ENCODE data around the gene ASCL5. TPM values are rescaled to one million over a fixed set of nuclear protein-coding genes. Genes with fewer than 3 reads are reported as not detected.
A peak's percentile ranks its signal among the peaks of the same experiment; 100 is the strongest.

Gene ASCL5
- total RNA-seq, 1 experiment from 2014 or later = not detected

DNA sequence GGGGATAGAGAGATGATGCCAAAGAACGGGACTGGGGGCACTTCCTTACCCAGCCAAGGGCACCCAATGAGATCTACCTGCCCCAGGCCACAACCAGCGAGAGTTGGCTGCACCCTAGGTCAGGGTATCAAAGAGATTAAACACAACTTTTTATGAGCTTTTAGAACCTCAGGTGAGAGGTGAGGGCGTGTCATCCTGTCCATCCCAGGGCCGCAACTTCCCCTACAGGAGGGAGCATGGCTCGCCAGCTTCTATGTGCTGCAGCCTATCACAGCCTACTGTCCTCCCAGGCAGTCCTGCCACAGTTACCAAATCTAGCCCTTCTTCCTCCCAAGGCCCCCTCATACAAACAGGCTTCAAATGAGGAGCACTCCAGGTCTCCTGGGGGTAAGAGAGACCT lies 14.4 kb upstream of the ASCL5 start:
- H3K27me3 ChIP-seq = no peaks in the 10 kb centered on the region
- H3K4me3 ChIP-seq = no peak overlapping the region
- H3K9me3 ChIP-seq = no peaks in the 10 kb centered on the region
- H3K36me3 ChIP-seq = peaks cover 34% of the 10 kb centered on the region
- no peak for DNase-seq

DNA sequence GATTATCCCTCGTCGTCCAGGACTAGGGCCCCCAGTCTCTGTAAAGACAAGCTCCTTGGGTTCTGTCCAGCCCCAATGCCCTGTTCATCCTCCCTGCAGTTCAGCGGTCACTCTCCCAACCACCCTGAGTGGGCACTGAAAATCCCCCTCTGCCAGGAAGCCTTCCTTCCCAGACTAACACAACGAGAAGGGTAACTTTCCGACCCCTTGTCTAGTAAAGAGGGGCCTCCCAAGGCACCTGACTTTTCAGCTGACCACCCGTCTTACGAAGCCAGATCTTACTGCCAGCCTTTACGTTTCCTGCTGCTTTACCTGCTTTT lies 13.9 kb upstream of the ASCL5 start:
- Histone ChIP-seq H3K4me3 (no peak overlapping the region), H3K9me3 (no peaks in the 10 kb centered on the region), H3K27me3 (no peaks in the 10 kb centered on the region), H3K36me3 (peaks cover 35% of the 10 kb centered on the region)
- DNase-seq = no peak

DNA sequence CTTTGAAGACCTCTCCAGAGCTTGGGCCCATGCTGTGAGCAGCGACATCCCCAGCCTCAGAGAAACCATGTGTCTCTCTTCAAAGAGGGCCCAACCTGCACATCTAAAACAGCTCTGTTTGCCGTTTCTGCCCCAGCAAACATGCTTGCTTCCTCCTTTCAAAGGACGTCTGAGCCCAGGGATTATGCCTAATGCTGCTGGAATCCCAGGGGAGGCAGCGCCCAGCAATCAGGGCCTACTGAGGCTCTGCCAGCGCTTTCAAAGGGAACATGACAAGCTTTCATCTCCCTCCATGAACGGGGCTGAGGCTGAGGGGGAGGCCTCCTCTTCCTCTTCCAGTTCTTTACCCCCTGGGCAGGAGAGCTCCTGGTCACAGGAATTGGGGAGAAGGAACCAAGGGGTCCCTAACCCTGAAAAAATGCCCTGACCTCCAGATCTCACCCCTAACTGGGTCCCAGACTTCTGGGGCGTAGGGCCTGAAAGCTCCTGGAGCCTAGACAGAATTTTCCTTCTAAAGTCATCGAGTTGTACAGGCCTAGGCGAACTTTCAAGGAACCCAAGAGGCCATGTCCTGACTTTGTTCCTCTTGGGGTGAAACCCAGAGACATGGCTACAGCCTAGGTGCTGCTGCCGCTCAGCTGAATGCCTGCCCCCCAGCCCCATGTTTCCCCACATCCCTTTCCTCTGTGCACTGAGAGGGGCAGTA lies 13.4 kb upstream of the ASCL5 start:
- DNase-seq = no peak
- H3K27me3 ChIP-seq = no peaks in the 10 kb centered on the region
- H3K36me3 ChIP-seq = peaks cover 37% of the 10 kb centered on the region
- H3K9me3 ChIP-seq = no peaks in the 10 kb centered on the region
- no peak overlapping the region for H3K4me3 ChIP-seq

DNA sequence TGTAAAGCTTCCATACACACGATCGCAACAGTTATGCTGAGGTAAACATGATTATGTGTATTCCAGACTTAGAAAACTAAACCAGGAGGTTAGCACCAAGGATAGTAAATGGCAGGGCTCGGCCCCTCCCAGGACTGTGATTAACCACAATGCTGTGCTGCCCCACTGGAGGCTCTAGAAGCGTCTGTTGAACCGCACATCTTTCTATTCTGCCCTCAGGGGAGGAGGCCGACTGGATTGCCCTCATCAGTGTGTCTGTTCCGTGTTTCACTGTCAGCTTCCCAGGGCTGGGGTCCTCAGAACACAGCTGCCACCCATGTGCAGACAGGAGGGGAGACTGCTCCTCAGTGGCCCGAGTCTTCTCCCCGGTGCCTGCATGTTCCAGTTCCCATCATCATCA lies 12.8 kb upstream of the ASCL5 start:
- peaks cover 41% of the 10 kb centered on the region for H3K36me3 ChIP-seq
- no peaks in the 10 kb centered on the region for H3K27me3 ChIP-seq
- DNase-seq = no peak

DNA sequence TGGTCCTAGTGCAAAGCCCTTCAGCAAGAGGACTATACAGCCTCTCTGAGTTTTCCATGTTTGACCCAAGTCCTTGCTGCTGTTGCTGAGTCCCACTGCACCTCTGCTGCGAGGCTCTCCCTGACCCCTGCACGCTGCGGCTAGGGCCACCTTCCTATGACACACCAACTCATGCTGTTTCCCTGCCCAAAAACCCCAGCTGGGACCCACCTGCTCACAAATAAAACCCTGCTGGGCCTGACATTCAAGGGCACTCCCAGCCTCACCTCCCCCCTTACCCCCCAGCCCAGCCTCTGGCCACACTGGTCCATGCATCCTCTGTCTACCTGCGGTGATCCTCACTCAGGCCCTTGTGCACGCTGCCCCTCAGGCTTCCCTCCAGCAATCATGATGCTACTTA lies 12.3 kb upstream of the ASCL5 start:
- Histone ChIP-seq H3K36me3 (peaks cover 46% of the 10 kb centered on the region), H3K9me3 (no peaks in the 10 kb centered on the region)

More for the DNA sequence above, 12.8 kb upstream of the ASCL5 start:
- H3K4me3 ChIP-seq = no peak overlapping the region
- H3K9me3 ChIP-seq = no peaks in the 10 kb centered on the region

DNA sequence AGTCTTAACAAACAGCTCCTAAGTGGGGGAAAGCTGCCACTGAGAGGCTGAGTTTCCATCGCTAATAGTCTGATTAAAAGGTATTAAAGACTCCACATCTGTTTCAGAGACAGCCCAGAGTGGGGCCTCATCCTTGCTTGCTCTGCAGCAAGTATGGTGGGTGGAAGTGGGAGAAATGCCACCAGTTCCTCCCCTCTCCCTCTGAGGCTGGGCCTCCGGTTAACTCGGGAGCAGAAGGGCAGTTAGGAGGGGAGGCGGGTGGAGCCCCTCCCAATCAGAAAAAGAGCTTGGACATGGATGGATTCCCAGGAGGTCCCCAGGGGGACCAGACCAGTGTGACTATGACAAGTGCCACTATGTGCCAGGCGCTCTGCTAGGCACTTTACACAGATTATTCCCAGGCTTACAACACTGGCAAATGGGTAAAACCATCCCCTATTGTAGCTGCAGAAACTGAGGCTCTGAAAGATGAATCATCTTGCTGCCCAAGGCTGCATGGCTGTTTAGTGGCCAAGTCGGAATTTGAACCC lies 11.4 kb upstream of the ASCL5 start:
- peaks cover 46% of the 10 kb centered on the region for H3K36me3 ChIP-seq
- no peaks in the 10 kb centered on the region for H3K27me3 ChIP-seq
- DNase-seq = no peak

More for the DNA sequence above, 12.3 kb upstream of the ASCL5 start:
- no peak overlapping the region for H3K4me3 ChIP-seq
- no peaks in the 10 kb centered on the region for H3K27me3 ChIP-seq
- DNase-seq = no peak

DNA sequence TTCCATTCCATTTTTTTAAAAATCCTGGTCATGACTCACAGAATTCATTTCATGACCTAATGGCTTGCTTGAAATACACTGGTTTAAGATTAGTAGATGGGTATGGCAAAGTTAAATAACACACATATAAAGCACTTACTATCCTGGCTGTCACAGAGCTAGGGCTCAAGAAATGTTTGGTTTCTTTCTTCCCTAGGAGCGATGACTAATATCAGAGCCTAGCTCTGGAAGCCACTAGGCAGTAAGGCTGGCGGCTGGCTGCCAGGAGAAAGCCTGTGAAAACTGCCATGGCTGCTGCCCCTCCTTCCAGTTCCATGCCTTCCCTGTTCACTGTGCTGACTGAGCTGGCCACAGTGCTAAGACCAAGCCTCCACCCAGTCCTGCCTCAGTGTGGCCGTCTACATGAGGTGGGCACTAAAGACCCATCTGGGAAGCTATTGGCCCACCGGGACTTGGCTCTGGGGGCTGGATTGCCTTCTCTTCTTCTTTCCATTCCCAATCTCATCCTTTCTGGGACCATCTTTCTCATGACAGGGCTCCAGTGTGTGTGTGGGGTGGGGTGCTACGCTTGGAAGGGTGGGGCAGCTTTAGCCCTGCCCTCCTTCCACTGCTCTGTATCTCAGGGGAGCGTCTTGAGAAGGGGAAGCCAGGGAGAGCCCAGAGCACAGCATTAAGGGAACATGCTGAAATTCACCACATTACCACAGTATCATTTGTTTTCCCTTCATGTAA lies 10.8 kb upstream of the ASCL5 start:
- Histone ChIP-seq H3K27me3 (no peaks in the 10 kb centered on the region), H3K36me3 (peaks cover 40% of the 10 kb centered on the region)

More for the DNA sequence above, 11.4 kb upstream of the ASCL5 start:
- H3K9me3 ChIP-seq = no peaks in the 10 kb centered on the region
- H3K4me3 ChIP-seq = no peak overlapping the region

DNA sequence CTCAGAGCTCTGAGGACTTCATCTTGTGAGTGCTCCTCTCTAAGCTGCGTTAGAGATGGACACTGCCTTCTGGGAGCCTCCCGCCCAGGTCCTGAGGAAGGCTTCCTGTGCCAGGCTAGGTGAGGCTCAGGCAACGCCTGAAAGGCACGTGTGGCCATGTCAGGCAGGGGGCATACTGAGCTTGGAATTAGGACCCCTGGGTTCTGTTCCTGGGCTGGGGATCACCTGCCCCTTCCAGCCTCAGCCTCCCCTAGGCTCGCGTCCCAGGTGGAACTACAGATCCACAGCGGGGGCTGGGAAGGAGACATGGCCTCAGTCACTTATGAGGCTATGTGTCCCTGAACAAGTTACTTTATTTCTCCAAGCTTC lies 10.0 kb upstream of the ASCL5 start:
- Histone ChIP-seq H3K36me3 (peaks cover 36% of the 10 kb centered on the region), H3K27me3 (no peaks in the 10 kb centered on the region), H3K9me3 (no peaks in the 10 kb centered on the region), H3K4me3 (no peak overlapping the region)
- DNase-seq = no peak

More for the DNA sequence above, 10.8 kb upstream of the ASCL5 start:
- H3K4me3 ChIP-seq = no peak overlapping the region
- no peaks in the 10 kb centered on the region for H3K9me3 ChIP-seq
- peak; percentile 95 for DNase-seq

DNA sequence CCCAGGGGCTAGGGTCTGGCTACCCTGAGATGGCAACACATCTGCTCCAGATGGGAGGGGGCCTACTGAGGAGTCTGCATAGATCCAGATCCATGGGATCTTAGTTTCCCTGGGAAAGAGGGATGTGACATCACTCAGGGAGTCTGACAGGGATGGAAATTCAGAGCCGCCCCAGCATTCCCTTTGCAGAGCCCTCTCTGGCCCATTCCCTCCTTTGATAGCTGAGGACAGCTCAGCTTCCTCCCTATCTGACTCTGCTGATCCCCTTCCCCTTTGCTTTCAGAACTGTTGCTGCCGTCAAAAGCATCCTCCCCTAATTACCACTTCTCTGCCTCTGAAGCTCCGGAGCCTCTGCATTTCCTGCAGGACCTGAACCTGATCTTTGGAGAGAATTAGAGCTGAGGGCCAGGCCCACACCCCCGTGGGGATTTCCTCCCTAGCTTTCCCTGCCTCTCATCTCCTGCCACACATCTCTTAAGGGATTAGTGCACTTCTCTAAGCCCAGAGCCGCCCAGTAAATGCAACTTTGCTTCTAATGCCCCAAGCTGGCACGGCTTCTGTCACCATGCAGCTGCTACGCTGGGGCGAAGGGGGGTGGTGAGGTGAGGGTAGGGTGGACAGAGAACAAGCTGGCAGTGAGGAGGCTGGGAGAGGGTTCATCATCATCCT lies 9.5 kb upstream of the ASCL5 start:
- H3K36me3 ChIP-seq = peaks cover 36% of the 10 kb centered on the region
- DNase-seq = no peak
- H3K27me3 ChIP-seq = no peaks in the 10 kb centered on the region
- H3K4me3 ChIP-seq = no peak overlapping the region
- H3K9me3 ChIP-seq = no peaks in the 10 kb centered on the region

DNA sequence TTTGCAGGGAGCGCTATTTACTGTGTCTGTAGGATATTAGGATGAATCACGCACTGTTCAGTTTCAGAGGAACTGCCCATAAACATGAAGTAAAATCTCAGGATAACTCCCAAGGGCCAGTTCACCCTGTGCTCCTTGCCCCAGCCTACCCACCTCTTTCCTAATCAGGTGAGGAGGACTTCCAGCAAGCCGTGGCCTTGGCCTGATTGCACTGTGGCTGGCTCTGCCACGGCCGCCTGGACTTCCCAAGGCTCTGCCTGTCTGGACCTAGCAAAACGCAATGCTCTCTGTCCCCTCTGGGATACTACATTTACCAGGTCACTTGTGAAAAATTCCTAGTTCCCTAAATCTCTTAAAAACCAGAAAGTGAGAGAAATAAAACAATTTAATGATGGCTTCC lies 7.4 kb upstream of the ASCL5 start:
- H3K27me3 ChIP-seq = no peaks in the 10 kb centered on the region
- H3K4me3 ChIP-seq = no peak overlapping the region
- peaks cover 31% of the 10 kb centered on the region for H3K36me3 ChIP-seq
- no peak for DNase-seq
- no peaks in the 10 kb centered on the region for H3K9me3 ChIP-seq

DNA sequence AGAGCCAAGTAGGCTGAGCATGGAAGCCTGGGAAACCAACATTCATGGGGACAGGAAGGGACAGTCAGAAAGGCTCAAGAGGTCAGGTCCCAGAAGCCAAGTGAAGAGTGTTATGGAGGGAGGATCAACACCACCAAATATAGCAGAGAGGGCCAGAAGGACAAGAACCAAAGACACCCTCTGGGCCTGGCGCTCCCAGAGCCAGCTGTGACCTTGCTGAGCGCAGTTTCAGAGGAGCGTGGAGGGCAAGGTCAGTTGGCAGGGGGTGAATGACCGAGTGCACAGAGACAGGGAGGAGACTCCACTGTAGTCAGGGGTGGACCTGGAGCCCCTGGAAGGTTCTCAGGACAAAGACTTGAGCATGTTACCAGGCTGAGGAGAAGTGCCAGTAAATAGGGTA lies 4.4 kb upstream of the ASCL5 start:
- DNase-seq = no peak
- Histone ChIP-seq H3K9me3 (no peaks in the 10 kb centered on the region), H3K36me3 (peaks cover 21% of the 10 kb centered on the region), H3K27me3 (no peaks in the 10 kb centered on the region), H3K4me3 (no peak overlapping the region)

DNA sequence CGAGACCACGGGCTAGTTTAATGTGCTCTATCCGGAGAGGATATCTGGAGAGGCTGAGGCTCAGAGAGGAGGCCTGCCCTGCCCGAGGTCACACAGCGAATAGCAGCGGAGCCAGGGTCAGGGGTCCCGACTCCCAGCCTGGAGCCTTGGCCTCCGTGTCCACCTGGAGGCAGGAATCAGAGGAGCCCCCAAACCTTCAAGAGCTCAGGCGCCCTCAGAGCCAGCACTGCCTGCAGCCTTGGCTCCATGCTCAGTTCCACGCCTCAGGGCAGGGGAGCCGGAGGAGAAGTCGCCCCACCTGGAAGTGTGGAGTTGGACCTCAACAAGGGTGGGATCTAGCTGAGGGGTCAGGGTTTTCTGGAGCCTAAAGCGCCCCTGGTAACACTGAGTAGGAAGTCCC lies 2.0 kb upstream of the ASCL5 start:
- no peaks in the 10 kb centered on the region; the same call in 1 of the 2 replicates for H3K27me3 ChIP-seq
- no peaks in the 10 kb centered on the region for H3K36me3 ChIP-seq
- no peak for DNase-seq
- H3K4me3 ChIP-seq = no peak overlapping the region
- no peaks in the 10 kb centered on the region for H3K9me3 ChIP-seq

DNA sequence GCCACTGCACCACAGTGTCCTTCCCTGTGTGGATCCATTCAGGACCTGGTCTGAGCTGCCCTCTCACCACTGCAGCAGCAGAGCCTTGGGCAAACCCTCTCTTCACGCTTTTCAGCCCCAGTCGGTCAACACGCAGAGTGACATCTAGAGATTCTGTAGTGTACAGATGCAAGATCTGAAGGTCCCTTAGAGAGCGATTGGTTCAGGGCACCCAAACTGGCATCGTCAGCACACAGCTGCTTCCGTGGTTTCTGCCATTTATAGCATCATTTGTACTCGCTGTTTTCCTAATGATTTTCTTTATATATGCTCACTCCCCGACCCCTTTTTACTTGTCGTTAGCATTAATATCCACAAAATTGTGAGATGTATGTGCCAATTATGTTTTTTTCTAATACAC lies 1.5 kb upstream of the ASCL5 start:
- DNase-seq = no peak
- no peaks in the 10 kb centered on the region for H3K36me3 ChIP-seq
- H3K9me3 ChIP-seq = no peaks in the 10 kb centered on the region
- H3K4me3 ChIP-seq = no peak overlapping the region
- H3K27me3 ChIP-seq = no peaks in the 10 kb centered on the region; the same call in 1 of the 2 replicates

DNA sequence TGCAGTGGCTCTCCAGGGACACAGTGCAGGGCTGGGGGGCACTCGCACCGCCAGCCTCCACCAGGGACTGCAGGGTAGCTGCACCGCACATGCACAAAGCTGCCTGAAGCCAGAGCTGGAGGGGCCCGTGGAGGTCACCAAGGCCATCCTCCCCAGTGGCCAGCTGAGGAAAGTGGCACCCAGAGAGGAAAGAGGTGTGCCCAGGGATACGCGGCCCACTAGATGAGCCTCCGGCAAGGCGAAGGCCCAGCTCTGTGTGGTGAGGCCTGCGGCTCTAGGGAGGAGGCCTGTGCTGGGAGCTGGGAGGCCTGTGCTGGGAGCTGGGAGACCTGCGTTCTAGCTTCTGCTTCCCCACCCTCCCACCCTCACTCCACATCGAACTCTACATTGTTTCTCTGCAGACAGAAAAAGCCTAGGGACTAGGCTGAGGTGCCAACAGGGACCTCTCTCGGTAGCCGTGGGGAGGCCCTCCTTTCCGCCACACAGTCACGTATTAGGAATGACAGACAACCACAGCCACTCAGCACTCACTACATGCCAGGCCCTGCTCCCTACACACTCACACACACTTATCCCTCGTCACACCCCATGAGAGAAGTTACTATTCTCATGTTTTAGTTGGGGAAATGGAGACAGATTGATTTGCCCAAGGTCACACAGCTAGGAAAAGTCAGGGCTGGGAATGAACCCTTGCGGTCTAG lies 921 bp upstream of the ASCL5 start:
- H3K27me3 ChIP-seq = no peaks in the 10 kb centered on the region; the same call in 1 of the 2 replicates
- H3K36me3 ChIP-seq = no peaks in the 10 kb centered on the region
- DNase-seq = no peak
- no peaks in the 10 kb centered on the region for H3K9me3 ChIP-seq
- no peak overlapping the region for H3K4me3 ChIP-seq

DNA sequence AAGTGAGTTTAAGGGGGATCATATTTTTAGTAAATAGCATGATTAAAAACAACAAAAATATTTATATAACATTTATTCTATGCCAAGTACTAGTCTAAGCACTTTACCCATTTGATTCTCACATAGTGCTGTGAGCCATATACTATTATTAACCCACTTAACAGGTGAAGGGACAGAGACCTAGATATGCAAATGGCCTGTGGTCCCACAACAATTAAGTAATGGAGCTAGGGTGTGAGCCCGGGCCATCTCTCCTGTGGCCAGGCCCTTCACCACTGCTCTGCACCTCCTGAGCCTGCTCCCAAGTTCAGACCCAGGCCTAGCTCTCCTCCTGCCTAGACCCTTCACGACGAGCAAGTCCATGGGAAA lies 537 bp downstream of the ASCL5 start:
- Histone ChIP-seq H3K36me3 (no peaks in the 10 kb centered on the region), H3K27me3 (no peaks in the 10 kb centered on the region; the same call in 1 of the 2 replicates), H3K4me3 (no peak overlapping the region), H3K9me3 (no peaks in the 10 kb centered on the region)
- DNase-seq = no peak

DNA sequence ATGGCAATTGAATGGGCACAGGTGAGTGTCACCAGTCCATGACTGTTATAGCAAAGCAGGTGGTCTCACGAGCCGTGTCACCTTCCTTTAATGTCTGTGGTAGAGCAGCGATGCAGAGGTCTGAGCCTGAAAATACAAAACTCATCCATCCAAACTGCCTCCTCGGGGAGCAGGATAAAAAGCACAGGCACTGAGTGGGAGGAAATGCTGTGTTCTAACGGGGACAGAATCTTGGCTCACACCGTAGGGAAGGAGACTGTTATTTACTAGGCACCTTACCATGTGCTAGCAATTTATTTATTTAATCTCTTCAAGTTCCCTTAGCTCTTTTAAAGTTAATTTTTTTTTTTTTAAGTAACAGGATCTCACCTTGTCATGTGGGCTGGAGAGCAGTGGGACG lies 1.2 kb downstream of the ASCL5 start:
- no peaks in the 10 kb centered on the region; the same call in 1 of the 2 replicates for H3K27me3 ChIP-seq

DNA sequence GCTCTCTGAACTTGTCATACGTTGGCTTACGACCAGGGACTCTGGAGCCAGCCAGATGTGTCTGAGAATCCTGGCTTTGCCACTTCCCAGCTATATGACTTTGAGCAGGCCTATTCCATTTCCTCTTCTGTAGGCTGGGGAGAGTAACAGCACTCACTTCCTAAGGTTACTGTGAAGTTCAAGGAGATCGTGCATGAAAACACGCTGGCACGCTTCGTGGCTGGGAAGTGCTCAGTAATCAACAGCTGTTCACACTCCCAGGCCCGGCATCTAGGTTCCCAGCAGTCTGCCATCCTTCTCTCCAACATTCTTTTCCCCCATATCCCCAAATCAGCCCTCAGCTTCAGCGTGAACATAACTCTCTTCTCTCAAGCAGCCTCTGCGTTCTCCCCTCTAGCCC lies 2.0 kb downstream of the ASCL5 start:
- Histone ChIP-seq H3K36me3 (no peaks in the 10 kb centered on the region), H3K4me3 (no peak overlapping the region), H3K9me3 (no peaks in the 10 kb centered on the region), H3K27me3 (no peaks in the 10 kb centered on the region; the same call in 1 of the 2 replicates)
- DNase-seq = no peak

More for the DNA sequence above, 1.2 kb downstream of the ASCL5 start:
- Histone ChIP-seq H3K4me3 (no peak overlapping the region), H3K36me3 (no peaks in the 10 kb centered on the region), H3K9me3 (no peaks in the 10 kb centered on the region)
- DNase-seq = no peak

All from MG63 (cell line).